Colon (tissue), 2 donors: Measurements from ENCODE around the gene RTBDN.
"Not testable (repeated sequence)": the region's sequence is repeated elsewhere in the genome, so short reads cannot be mapped to it uniquely, and the experiment has no call there.

ENCODE experiments used
- FAIRE-seq: peaks from 2 replicates; lab custom pipeline; 2012; peaks lifted over from hg19 to GRCh38; lab: Jason Lieb, UNC
- donor health status: control.
- donor health status: control.

RTBDN gene

DNA sequence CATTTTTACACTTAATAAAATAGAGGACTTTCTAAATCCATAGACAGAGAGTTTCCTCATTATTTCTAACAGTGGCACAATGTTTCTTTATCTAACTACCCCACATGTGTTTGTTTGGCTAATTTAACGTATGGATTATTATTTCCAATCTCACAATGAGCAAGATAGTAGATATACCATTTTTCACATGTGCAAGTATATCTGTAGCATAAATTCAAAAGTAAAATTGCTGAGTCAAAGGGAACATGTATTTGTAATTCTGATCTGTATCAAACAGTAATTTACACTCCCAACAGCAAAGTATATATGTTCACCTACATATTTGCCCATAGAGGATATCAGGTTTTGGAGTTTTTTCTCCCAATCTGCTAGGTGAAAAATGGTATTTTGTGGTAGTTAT is 22.3 kb upstream of the RTBDN start:
- no peak for FAIRE-seq

DNA sequence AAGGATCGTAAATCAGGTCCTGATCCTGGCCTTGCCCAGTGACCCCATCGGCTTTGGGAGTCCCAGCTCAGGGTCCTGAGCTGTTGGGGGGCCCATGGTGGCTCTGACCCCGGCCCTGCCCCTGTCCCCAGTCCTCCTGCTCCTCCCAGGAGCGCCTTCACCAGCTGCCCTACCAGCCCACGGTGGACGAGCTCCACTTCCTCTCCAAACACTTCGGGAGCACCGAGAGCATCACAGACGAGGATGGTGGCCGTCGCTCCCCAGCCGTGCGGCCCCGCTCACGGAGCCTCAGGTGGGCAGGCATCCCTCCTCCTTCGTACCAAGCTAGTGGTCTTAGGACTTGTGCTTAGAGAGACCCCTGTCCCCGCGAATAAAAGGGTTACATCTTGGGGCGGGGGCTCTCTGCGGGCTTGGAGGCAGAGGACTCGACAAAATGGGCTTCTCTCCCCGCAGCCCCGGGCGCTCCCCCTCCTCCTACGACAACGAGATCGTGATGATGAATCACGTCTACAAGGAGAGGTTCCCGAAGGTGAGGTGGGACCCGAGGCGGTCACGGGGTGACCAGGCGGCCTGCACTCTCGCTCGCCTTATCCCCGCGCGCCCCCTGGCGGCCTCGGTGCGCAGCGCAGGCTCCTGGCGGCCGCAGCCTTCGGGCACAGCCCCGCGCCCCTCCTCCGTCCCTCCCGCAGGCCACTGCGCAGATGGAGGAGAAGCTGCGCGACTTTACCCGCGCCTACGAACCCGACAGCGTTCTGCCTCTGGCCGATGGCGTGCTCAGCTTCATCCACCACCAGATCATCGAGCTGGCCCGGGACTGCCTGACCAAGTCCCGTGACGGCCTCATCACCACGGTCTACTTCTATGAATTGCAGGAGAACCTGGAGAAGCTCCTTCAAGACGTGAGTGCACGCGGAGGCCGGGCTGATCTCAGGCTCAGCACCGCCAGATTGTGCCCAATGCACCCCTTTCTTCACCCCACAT is 13.1 kb upstream of the RTBDN start:
- no peak for FAIRE-seq

DNA sequence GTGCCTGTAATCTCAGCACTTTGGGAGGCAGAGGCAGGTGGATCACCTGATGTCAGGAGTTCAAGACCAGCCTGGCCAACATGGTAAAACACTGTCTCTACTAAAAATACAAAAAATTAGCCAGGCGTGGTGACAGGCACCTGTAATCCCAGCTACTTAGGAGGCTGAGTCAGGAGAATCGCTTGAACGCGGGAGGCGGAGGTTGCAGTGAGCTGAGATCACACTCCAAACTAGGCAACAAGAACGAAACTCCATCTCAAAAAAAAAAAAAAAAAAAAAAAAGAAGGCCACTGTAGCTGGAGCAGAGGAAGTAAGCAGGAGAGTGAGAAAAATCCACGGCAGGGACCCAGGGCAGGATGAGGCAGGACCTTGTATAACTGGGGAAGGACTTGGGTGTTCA is 12.2 kb upstream of the RTBDN start:
- FAIRE-seq = not testable (repeated sequence)

- no peak for FAIRE-seq
Observed at GRCh38 chr19:12843999-12844732, 9.8 kb upstream of the RTBDN start.

DNA sequence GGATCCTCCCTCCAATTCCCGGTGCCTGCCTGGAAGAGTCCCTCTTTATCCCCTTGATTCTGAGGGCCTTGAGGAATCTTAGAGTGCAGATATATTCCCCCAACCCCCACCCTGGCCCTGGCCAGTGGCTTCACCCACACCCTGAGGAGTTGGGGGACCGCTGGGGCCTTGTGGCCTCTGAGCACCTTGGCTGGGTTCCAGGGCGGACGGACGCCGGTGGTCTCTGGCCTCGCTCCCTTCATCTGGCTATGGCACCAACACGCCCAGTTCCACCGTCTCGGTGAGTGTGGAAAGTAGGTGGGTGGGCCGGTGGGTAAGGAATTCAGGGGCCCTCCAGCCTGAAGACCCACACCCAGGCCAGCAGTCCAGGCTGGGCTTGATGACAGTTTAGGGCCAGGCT is 8.9 kb upstream of the RTBDN start:
- FAIRE-seq = no peak

DNA sequence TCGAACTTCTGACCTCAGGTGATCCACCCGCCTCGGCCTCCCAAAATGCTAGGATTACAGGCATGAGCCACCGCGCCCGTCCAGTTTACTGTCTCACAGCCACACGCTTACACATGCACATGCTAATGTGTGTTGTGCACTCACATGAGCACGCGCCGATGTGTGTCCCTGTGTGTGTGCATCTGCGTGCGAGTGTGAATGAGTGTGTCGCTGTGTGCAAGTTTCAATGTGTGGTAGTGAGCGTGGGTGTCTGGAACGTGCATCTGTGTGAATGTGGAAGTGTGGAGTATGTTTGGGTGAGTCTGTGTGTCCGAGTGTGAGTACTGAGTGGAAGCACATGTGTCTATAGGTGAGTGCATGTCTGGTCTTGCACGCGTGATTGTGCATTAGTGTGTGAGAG is 8.1 kb upstream of the RTBDN start:
- FAIRE-seq = no peak

- FAIRE-seq = no peak
Observed at GRCh38 chr19:12841094-12841493, 6.7 kb upstream of the RTBDN start.

DNA sequence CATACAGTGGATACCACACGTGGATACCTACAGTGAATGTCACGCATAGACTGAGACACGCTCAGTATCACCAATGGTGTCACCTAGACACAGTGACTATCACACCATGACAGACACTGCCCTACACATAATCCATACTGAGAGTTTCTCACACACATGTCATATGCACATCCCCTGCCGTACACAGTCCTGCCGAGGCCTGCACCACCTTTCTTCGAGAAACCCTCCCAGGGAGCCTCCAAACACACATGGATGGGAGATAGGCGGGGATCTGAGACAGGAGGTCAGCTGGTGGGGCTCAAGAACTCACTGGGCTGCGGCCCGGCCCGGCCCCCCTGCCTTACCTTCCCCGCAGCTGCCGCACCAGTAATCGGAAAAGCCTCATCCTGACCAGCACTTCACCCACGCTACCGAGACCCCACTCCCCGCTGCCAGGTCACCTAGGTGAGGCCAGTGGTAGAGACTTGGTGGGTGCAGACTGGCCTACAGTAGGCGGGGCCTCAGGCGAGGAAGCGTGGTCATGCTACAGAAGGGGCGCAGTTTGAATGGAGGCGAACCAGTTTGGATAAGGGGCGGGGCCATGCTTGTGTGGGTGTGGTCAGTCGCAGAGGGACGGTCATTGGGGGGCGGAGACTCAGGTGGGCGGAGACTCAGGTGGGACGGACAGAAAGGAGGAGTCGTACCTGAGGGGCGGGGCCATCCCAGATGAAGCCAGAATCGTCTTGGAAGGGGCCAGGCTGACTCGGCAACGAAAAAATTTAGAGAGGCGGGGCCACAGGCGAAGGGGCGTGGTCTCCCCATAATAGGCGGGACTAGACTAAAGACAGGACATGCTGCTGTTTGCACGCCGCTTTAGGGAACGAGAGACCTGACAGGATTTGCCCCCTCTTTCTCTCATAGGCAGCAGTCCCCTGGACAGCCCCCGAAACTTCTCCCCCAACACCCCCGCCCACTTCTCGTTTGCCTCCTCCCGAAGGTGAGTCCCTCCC is 6.0 kb upstream of the RTBDN start:
- FAIRE-seq = no peak

DNA sequence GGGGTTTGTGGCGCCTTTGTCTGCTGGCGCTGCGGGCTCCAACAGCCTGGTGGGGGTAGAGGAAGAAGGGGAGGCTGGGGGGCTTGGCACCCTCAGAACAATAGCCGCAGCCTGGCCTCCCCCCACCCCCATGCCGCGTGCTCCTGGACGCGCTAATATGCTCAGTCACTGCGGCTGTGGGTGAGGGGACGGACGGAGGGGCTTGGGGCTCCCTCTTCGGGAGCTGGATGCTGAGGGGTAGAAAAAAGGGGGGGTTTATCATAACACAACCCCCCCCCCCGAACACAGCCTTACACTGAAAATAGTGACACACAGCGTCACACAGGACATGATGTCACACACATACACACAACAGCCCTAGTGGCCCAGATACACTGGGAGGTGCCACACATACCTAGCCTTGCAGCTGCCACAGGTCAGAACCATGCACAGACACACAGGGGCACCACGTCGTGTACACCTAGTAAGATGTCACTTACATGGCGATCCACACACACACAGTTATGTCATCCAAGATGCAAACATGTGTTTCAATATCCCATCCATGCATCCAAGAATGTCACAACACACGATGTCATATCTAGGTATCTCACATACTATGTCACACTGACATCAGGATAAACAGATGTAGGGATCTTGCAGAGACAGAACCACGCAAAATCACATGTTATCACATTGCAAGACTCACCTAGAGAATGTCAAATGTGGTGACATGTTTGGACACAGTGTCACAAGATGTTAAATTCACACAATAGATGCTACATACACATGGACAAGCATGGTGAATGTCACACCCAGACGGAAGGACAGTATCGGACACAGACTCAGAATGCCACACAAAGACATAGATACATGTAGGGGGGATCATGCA is 4.7 kb upstream of the RTBDN start:
- no peak for FAIRE-seq

DNA sequence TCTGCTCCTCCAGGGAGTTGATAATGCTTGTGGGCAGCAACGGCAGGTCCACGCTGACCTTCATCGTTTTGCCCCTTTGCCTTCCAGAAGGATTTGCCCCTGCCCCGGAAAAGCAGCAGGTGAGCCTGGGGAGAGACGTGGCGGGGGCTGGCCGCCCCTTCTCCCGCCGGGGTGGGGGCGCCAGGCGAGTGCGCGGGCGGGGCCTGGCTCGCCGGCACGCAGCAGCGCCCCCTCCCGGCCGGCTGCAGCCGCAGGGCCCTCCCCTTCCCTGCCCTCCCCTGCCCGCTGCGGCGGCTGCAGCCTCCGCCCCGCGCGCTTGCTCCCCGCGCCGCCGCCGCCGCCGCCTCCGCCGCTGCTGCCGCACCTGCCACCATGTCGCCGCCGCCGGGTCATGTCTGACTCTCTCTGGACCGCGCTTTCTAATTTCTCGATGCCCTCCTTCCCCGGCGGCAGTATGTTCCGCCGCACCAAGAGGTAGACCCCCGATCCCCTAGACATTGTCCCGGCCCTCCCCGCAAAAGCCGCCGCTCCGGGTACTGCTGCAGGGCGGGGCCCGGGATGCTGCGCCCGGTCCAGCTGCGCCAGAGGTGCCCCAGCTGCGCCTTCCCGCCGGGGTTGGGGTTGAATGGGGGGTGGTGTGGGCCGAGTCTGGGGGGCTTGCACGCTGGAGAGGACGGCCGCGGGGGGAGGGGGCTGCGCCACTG is 4.0 kb upstream of the RTBDN start, which contains the start of gene MAST1:
MAST1 (plus strand) TSS at position 334 of the 704 bp plus-strand sequence; CDS start at position 392, 58 bp downstream.
- no peak for FAIRE-seq

- FAIRE-seq = no peak
Observed at GRCh38 chr19:12837225-12837624, 2.8 kb upstream of the RTBDN start.

DNA sequence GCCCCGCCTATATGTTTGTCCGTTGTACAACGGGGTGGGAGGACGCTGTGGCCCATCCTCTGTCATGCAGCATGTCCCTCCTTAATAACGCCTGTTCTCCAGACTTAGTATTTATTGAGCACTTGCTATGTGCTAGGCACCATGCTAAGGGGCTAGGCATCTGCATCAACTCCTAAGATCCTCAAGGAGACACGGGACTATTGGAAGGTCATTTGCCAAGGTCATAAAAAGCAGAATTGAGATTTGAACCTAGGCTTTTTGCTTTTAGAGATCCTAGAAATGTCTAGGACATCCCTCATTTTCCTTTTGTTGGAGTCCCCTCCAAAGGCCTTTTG is 2.1 kb upstream of the RTBDN start:
- FAIRE-seq = no peak

- no peak for FAIRE-seq
Observed at GRCh38 chr19:12834976-12835757, 788 bp upstream of the RTBDN start.

GRCh38 chr19:12833738-12834565 is 427 bp downstream of the RTBDN start:
- no peak for FAIRE-seq

- no peak for FAIRE-seq
Observed at GRCh38 chr19:12833418-12833737, 1.0 kb downstream of the RTBDN start.

GRCh38 chr19:12828494-12828893 is 5.9 kb downstream of the RTBDN start:
- FAIRE-seq = no peak

GRCh38 chr19:12825254-12826131 is 8.9 kb downstream of the RTBDN start:
- no peak for FAIRE-seq

- no peak for FAIRE-seq
Observed at GRCh38 chr19:12821761-12822160, 12.6 kb downstream of the RTBDN start.
